Endothelial cell of umbilical vein (primary cell): Measurements from ENCODE around the gene PRM1. TPM values are rescaled to one million over a fixed set of nuclear protein-coding genes. Genes with fewer than 3 reads are reported as not detected.

Experiments
- BruUV-seq: library from RNA; stranded (reverse); fragments of 400-500 nt; replicated peaks from 2 replicates; lab custom pipeline; 2021; lab: Mats Ljungman, UMichigan
- CTCF ChIA-PET: fragments of 300-600, 350-600 bp; sonication (Branson Sonifier 250); formaldehyde crosslinking; loops from one replicate; lab custom pipeline; 2021; ENCODE audit warnings: antibody characterized with exemption, inconsistent platforms; lab: Charles Lee
- POLR2A ChIA-PET: fragments of 300-600, 350-600 bp; sonication (Branson Sonifier 250); formaldehyde crosslinking; loops from one replicate; lab custom pipeline; 2021; ENCODE audit warnings: antibody characterized with exemption, inconsistent platforms; lab: Charles Lee
- DNase-seq: peaks from one replicate; pipeline ENCODE4 v3.0.0-alpha.2; 2011; ENCODE audit warnings: low read depth, low spot score
- FAIRE-seq: peaks from 2 replicates; lab custom pipeline; 2011; peaks lifted over from hg19 to GRCh38; lab: Jason Lieb, UNC
- H2AFZ ChIP-seq: 2 replicates; pipeline ENCODE4 v1.6.0; 2012; ENCODE audit warnings: low read depth, low read length, control low read depth, inconsistent platforms
- H3K27ac ChIP-seq: 2 replicates; pipeline ENCODE4 v1.5.1; 2011; ENCODE audit warnings: low read depth, mild to moderate bottlenecking, control low read depth, low read length, moderate library complexity; ENCODE audit not compliant: insufficient read depth
- H3K27me3 ChIP-seq, 2 experiments: 2 replicates each; pipeline versions ENCODE4 v1.6.0 to v1.6.1; 2011; ENCODE audit warnings: low read length in 2 of 2, mixed read lengths in 1 of 2; ENCODE audit not compliant: control insufficient read depth in 2 of 2, insufficient read depth in 2 of 2
- H3K36me3 ChIP-seq, 2 experiments: 2 replicates in 1 of 2; 3 replicates in 1 of 2; pipeline ENCODE4 v1.5.1; 2011; ENCODE audit warnings: low read length in 2 of 2, mild to moderate bottlenecking in 1 of 2, moderate library complexity in 1 of 2; ENCODE audit not compliant: control insufficient read depth in 2 of 2, insufficient read depth in 2 of 2; ENCODE audit errors: extremely low read depth in 1 of 2
- H3K4me1 ChIP-seq: 3 replicates; pipeline ENCODE4 v1.5.1; 2011; ENCODE audit warnings: mild to moderate bottlenecking, low read length; ENCODE audit not compliant: control insufficient read depth, insufficient read depth; ENCODE audit errors: extremely low read depth
- H3K4me2 ChIP-seq: 2 replicates; pipeline ENCODE4 v1.6.1; 2011; ENCODE audit warnings: low read length, control low read depth, mixed read lengths; ENCODE audit not compliant: insufficient read depth
- H3K4me3 ChIP-seq, 3 experiments: fragments of 200-600 bp in 1 of 3; sonication (generic), shearing (Covaris generic) in 1 of 3; replicated peaks in 1 of 3; 2 replicates each; pipeline ENCODE4 v1.5.1; 2011 to 2016; ENCODE audit warnings: control low read depth in 3 of 3, low read length in 3 of 3, mild to moderate bottlenecking in 2 of 3, inconsistent platforms in 1 of 3, low read depth in 1 of 3, moderate library complexity in 1 of 3; ENCODE audit not compliant: insufficient read depth in 1 of 3
- H3K79me2 ChIP-seq: 2 replicates; pipeline ENCODE4 v1.6.0; 2012; ENCODE audit warnings: low read length, inconsistent platforms; ENCODE audit not compliant: control insufficient read depth, insufficient read depth
- H3K9ac ChIP-seq: replicated peaks from 2 replicates; pipeline ENCODE3; 2011; ENCODE audit warnings: low read length, control low read depth; ENCODE audit not compliant: insufficient read depth; ENCODE audit errors: extremely low read depth
- H3K9me1 ChIP-seq: replicated peaks from 3 replicates; pipeline ENCODE4 v1.6.0; 2011; ENCODE audit warnings: mild to moderate bottlenecking, low read length; ENCODE audit not compliant: control insufficient read depth, insufficient read depth; ENCODE audit errors: extremely low read depth
- H3K9me3 ChIP-seq: replicated peaks from 2 replicates; pipeline ENCODE4 v1.5.1; 2012; ENCODE audit warnings: low read length, inconsistent platforms; ENCODE audit not compliant: control insufficient read depth, insufficient read depth
- H4K20me1 ChIP-seq: replicated peaks from 2 replicates; pipeline ENCODE3; 2011; ENCODE audit warnings: mild to moderate bottlenecking, low read length; ENCODE audit not compliant: control insufficient read depth, insufficient read depth; ENCODE audit errors: extremely low read depth
- CTCF ChIP-seq, 2 donors: IDR thresholded peaks; 1 replicate in 1 of 2; 2 replicates in 1 of 2; pipeline ENCODE4 v1.5.1; 2011; ENCODE audit warnings: low read length in 2 of 2, mild to moderate bottlenecking in 2 of 2, moderate library complexity in 2 of 2, control low read depth in 1 of 2, inconsistent platforms in 1 of 2, low read depth in 1 of 2; ENCODE audit not compliant: insufficient read depth in 1 of 2; ENCODE audit errors: extremely low read depth in 1 of 2
- EZH2 ChIP-seq: IDR thresholded peaks from 2 replicates; pipeline ENCODE4 v1.6.1; 2012; ENCODE audit warnings: borderline replicate concordance, low read depth, mild to moderate bottlenecking, moderate library complexity, low read length, inconsistent platforms; ENCODE audit not compliant: severe bottlenecking
- FOS ChIP-seq: IDR thresholded peaks from 2 replicates; pipeline ENCODE4 v1.6.1; 2011; ENCODE audit warnings: mild to moderate bottlenecking, low read length, moderate library complexity, borderline replicate concordance; ENCODE audit not compliant: insufficient read depth
- GATA2 ChIP-seq: IDR thresholded peaks from 2 replicates; pipeline ENCODE4 v1.7.0; 2011; ENCODE audit warnings: low read depth, mild to moderate bottlenecking, moderate library complexity, mixed read lengths, low read length; ENCODE audit not compliant: insufficient read length, insufficient read depth
- JUN ChIP-seq: IDR thresholded peaks from 2 replicates; pipeline ENCODE4 v1.6.1; 2011; ENCODE audit warnings: borderline replicate concordance, low read depth; ENCODE audit not compliant: insufficient read length, insufficient read depth
- MYC ChIP-seq: IDR thresholded peaks from one replicate; pipeline ENCODE4 v1.6.1; 2011; ENCODE audit warnings: mild to moderate bottlenecking, low read depth, low read length
- POLR2A ChIP-seq: IDR thresholded peaks from 2 replicates; pipeline ENCODE4 v1.6.1; 2012; ENCODE audit warnings: low read depth, mild to moderate bottlenecking, control low read depth, low read length
- POLR2AphosphoS5 ChIP-seq: IDR thresholded peaks from 2 replicates; pipeline ENCODE4 v1.6.1; 2012; ENCODE audit warnings: low read depth, mild to moderate bottlenecking, control low read depth, low read length, moderate library complexity; ENCODE audit not compliant: insufficient read depth
- dilution Hi-C: fragments of 300-500 bp; cut with MboI; formaldehyde crosslinking; loops from one replicate; pipeline ENCODE4 v1.15.0; 2019; ENCODE audit warnings: low sequenced_read_pairs; ENCODE audit not compliant: extremely low pct_ligation_motif_present
- intact Hi-C: fragments of 100-400 bp; cut with micrococcal nuclease; formaldehyde crosslinking; loops from one replicate; pipeline ENCODE4 v1.10.0; 2022
- polyA plus RNA-seq, 4 experiments: library from polyadenylated mRNA; depleted of rRNA in 3 of 4; stranded (reverse) in 3 of 4; unstranded in 1 of 4; fragments of >200 nt; gene quantifications; 2 replicates each; pipeline versions ENCODE4 v1.2.1 to v1.2.3, GENCODE V29; 2011 to 2012; ENCODE audit warnings: missing spikeins in 1 of 4
- total RNA-seq: library from RNA; stranded (reverse); gene quantifications from 2 replicates; pipeline ENCODE4 v1.2.3, GENCODE V29; 2021
- TF ChIP-seq, protein P1 (sequence below): IDR thresholded peaks from 2 replicates; pipeline ENCODE4 v1.6.1; 2011; ENCODE audit not compliant: insufficient read depth, insufficient read length

The PRM1 gene
- total and polyA plus RNA-seq, 2 donors (not counting 3 experiments of a cell fraction or from before 2014, with no cell fraction given) = not detected

DNA sequence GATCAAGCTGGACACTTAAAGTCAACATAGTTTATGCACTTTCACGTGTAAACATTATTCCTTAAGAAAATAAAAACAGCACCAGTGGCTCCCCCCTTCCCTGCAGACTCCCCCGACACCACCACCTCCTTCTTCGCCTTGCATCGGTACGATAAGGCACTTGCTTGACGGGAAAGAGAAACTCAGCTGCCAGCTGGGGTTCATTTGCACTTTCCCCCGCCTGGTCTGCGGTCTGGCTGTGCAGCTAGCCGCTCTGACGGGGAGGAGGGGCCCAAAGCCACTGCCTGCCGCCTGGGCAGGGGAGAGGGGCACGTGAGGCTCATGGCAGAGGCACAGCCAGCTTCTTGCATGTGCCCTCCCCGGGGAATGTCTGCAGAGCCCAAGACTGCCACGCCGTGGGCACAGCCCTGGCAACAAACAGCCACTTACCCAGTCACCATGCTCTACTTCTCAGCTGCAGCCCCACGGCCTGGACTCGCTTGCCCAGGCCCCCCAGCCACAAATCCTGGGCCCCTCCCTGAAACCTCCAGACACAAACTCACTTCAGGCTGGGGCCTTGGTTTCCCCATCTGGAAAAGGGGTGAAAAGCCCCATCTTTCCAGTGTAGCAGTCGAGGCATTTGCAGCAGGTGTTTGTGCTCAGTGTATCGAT lies 16.5 kb upstream of the PRM1 start:
- CTCF ChIA-PET = interaction anchor here (0.8 to 2.2 kb wide), 7 partner anchors 14 to 343 kb away, joined by 3 to 8 read pairs (median 4); partner anchors contain the start of genes PRM3 and SOCS1
- Histone ChIP-seq H3K27me3 (no peaks in the 10 kb centered on the region), H3K4me3 (no peak overlapping the region), H3K9ac (no peak overlapping the region), H3K27ac (no peak overlapping the region), H3K9me1 (no peaks in the 10 kb centered on the region), H3K4me1 (no peaks in the 10 kb centered on the region), H3K79me2 (no peaks in the 10 kb centered on the region), H3K4me2 (no peak overlapping the region), H2AFZ (no peak overlapping the region), H3K9me3 (no peaks in the 10 kb centered on the region), H3K36me3 (no peaks in the 10 kb centered on the region), H4K20me1 (no peaks in the 10 kb centered on the region)
- intact Hi-C loops = no loop called here
- DNase-seq (peak; percentile 15), FAIRE-seq (no peak)
- BruUV-seq = no TSS peak
- TF ChIP-seq, protein P1, sequence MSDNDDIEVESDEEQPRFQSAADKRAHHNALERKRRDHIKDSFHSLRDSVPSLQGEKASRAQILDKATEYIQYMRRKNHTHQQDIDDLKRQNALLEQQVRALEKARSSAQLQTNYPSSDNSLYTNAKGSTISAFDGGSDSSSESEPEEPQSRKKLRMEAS = no peak
- POLR2A ChIA-PET = no interaction called here
- dilution Hi-C loops = no loop called here

DNA sequence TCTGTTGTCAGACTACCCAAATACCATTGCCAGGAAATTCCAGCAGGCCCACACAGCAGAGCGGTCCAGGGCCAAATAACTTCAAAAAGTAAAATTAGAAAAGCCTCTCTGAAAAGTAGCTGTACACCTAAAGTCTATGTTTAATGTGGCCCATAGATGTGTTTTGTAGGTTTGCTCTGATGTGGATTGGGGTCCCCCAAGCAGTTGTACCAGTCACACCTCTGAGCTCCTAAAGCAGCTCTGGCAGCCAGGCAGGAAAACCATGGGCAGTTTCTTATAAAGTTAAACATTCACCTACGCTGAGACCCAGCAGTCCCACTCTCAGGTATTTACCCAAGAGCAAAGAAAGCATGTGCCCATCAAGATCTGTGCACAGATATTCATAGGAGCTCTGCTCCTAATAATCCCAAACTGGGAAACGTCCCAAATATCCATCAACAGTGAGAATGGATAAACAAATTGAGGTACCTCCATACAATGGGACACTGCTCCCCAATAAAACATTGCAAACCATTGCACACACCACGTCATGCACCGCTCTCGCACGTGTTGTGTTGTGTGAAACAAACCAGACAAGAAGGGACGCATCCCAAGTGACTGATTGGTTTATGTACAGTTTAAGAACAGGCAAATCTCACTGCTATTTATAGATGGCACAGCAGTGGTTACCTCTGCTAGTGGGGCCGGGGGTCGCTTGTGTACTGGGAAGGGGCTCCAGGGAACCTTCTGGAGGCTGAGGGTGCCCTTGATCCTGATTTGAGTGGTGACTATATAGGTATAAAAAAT lies 15.8 kb upstream of the PRM1 start:
- Histone ChIP-seq H3K4me2 (no peak overlapping the region), H2AFZ (no peak overlapping the region), H3K79me2 (no peaks in the 10 kb centered on the region), H3K27me3 (no peaks in the 10 kb centered on the region), H3K9ac (no peak overlapping the region), H3K9me3 (no peaks in the 10 kb centered on the region), H3K4me3 (no peak overlapping the region), H4K20me1 (no peaks in the 10 kb centered on the region), H3K36me3 (no peaks in the 10 kb centered on the region), H3K9me1 (no peaks in the 10 kb centered on the region), H3K27ac (no peak overlapping the region), H3K4me1 (no peaks in the 10 kb centered on the region)
- ChIA-PET POLR2A (no interaction called here), CTCF (interaction anchor here (0.8 to 2.2 kb wide), 5 partner anchors 14 to 333 kb away, joined by 3 to 8 read pairs (median 4); partner anchors contain the start of gene SOCS1)
- no TSS peak for BruUV-seq
- DNase-seq (no peak), FAIRE-seq (no peak)
- dilution Hi-C loops = no loop called here
- intact Hi-C loops = no loop called here
- TF ChIP-seq, protein P1 = no peak
- no peak for TF ChIP-seq JUN
- TF ChIP-seq CTCF (IDR thresholded peaks at IDR 0.05; ENCODE audit: extremely low read depth in 1 of 2, insufficient read depth in 1 of 2, low read depth in 1 of 2, low read length in 2 of 2) = no peak
- TF ChIP-seq GATA2 = no peak
- no peak for TF ChIP-seq MYC
- TF ChIP-seq POLR2AphosphoS5 = no peak
- no peak for TF ChIP-seq POLR2A
- TF ChIP-seq FOS = no peak
- TF ChIP-seq EZH2 = no peak
